SK-N-MC (cell line): ENCODE data around the gene PLXNA4.

ENCODE experiments used
- EZH2 ChIP-seq: fragments of 200-600 bp; sonication (generic); IDR thresholded peaks from one replicate; pipeline ENCODE4 v1.6.1; 2017; ENCODE audit warnings: antibody characterized with exemption
- POLR2AphosphoS5 ChIP-seq: IDR thresholded peaks from 2 replicates; pipeline ENCODE4 v1.6.1; 2012; ENCODE audit warnings: mild to moderate bottlenecking, low read depth, low read length, borderline replicate concordance

DNA sequence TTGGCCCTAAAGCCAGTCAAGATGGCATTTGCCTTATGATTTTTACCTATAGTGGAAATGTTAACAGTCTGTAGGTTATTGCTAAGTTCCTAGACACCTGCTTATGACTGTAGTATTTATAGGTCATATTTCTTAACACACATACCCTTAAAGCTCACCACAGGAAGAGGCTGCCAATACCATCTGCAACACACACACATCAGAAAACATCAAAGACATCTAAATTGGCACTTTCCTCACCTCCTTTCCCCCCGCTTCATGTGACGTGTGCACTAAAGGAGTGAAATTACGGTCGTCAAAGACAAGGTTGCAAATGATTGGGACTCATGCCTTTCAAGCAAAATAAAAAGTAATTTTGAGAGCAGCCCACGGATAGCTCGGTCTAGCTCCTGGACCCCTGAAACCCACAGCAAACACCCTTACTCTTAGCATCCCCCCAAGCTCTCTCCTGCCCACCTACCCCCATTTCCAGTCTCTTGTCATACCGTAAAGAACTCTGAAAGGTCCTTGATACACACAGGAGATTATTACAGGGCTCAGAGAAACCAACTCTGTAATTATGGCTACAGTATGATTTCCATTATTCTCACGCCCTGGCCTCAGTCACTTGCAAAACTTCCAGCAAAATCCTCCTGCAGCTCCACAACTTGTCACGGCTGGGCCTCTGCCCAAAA lies 90.5 kb downstream of the PLXNA4 start:
- no peak for TF ChIP-seq EZH2
- no peak for TF ChIP-seq POLR2AphosphoS5
